ENCODE data around the gene PCDHGA8. TPM values are rescaled to one million over a fixed set of nuclear protein-coding genes. Genes with fewer than 3 reads are reported as not detected.
"Not testable (repeated sequence)": the region's sequence is repeated elsewhere in the genome, so short reads cannot be mapped to it uniquely, and the experiment has no call there.

Gene PCDHGA8
- total RNA-seq, 1 donor from 2014 or later: under 0.01 TPM

- H3K36me3 ChIP-seq (ENCODE audit: control insufficient read depth, insufficient read depth, low read length): no peaks in the 10 kb centered on the region
- TF ChIP-seq CTCF (IDR thresholded peaks at IDR 0.05; ENCODE audit: insufficient read depth, low read length, severe bottlenecking): no peak
- H3K4me3 ChIP-seq (ENCODE audit: low read depth, low read length): no peak overlapping the region
- DNase-seq (ENCODE audit: low read depth) (no peak), FAIRE-seq (no peak)
- H3K27me3 ChIP-seq (ENCODE audit: control insufficient read depth, insufficient read depth, low read length): no peaks in the 10 kb centered on the region
These were observed 3.0 kb upstream of the PCDHGA8 start for GRCh38 chr5:141389153-141390042.

- FAIRE-seq: no peak
- no peak for TF ChIP-seq CTCF (IDR thresholded peaks at IDR 0.05; ENCODE audit: insufficient read depth, low read length, severe bottlenecking)
These were observed 834 bp downstream of the PCDHGA8 start for GRCh38 chr5:141393267-141393666.

GRCh38 chr5:141394401-141395187 is 2.2 kb downstream of the PCDHGA8 start:
- not testable (repeated sequence) for FAIRE-seq

More at GRCh38 chr5:141393267-141393666, 834 bp downstream of the PCDHGA8 start:
- H3K27me3 ChIP-seq (ENCODE audit: control insufficient read depth, insufficient read depth, low read length): peaks cover 2% of the 10 kb centered on the region
- DNase-seq (ENCODE audit: low read depth): no peak
- H3K4me3 ChIP-seq (ENCODE audit: low read depth, low read length): no peak overlapping the region
- H3K36me3 ChIP-seq (ENCODE audit: control insufficient read depth, insufficient read depth, low read length): no peaks in the 10 kb centered on the region

GRCh38 chr5:141397756-141398551 is 5.5 kb downstream of the PCDHGA8 start, which contains the start of gene PCDHGB5:
Gene PCDHGB5 (plus strand): TSS chr5:141397947. CDS start chr5:141398128, 181 bp downstream.
- H3K4me3 ChIP-seq (ENCODE audit: low read depth, low read length): peak within 1 kb of the TSS; percentile 37
- not testable (repeated sequence) for H3K27me3 ChIP-seq (ENCODE audit: control insufficient read depth, insufficient read depth, low read length)
- peak; percentile 96 for FAIRE-seq

More at GRCh38 chr5:141394401-141395187, 2.2 kb downstream of the PCDHGA8 start:
- not testable (repeated sequence) for DNase-seq (ENCODE audit: low read depth); H3K36me3 ChIP-seq (ENCODE audit: control insufficient read depth, insufficient read depth, low read length); H3K4me3 ChIP-seq (ENCODE audit: low read depth, low read length); H3K27me3 ChIP-seq (ENCODE audit: control insufficient read depth, insufficient read depth, low read length)

GRCh38 chr5:141398608-141399007 is 6.2 kb downstream of the PCDHGA8 start:
- FAIRE-seq: no peak
- Histone ChIP-seq H3K27me3 (ENCODE audit: control insufficient read depth, insufficient read depth, low read length) (peaks cover 2% of the 10 kb centered on the region), H3K36me3 (ENCODE audit: control insufficient read depth, insufficient read depth, low read length) (no peaks in the 10 kb centered on the region), H3K4me3 (ENCODE audit: low read depth, low read length) (no peak overlapping the region)
- TF ChIP-seq CTCF (IDR thresholded peaks at IDR 0.05; ENCODE audit: insufficient read depth, low read length, severe bottlenecking): no peak
- DNase-seq (ENCODE audit: low read depth): no peak

More at GRCh38 chr5:141397756-141398551, 5.5 kb downstream of the PCDHGA8 start, which contains the start of gene PCDHGB5:
- peak; percentile 60 for TF ChIP-seq CTCF (IDR thresholded peaks at IDR 0.05; ENCODE audit: insufficient read depth, low read length, severe bottlenecking)
- H3K36me3 ChIP-seq (ENCODE audit: control insufficient read depth, insufficient read depth, low read length): not testable (repeated sequence)
- peak; percentile 41 for DNase-seq (ENCODE audit: low read depth)
